Measurements from ENCODE around the gene ISG15. TPM values are rescaled to one million over a fixed set of nuclear protein-coding genes. Genes with fewer than 3 reads are reported as not detected.

The ISG15 gene
- total RNA-seq, 2 experiments from 2014 or later: 385 to 413 TPM

- H3K36me3 Mint-ChIP-seq (ENCODE audit: low read depth): no peaks in the 10 kb centered on the region
- ChIA-PET CTCF (interaction anchor here (3.6 kb wide), 1 partner anchor 15 kb away, joined by 14 read pairs; no protein-coding TSS in a partner anchor), POLR2A (no interaction called here)
- no peak overlapping the region for H3K4me3 Mint-ChIP-seq
- peaks cover 37% of the 10 kb centered on the region for H3K27me3 Mint-ChIP-seq (ENCODE audit: low read depth)
- DNase-seq: no peak
- no peaks in the 10 kb centered on the region for H3K9me3 Mint-ChIP-seq (ENCODE audit: insufficient read depth)
- no peak for ATAC-seq
- peaks cover 21% of the 10 kb centered on the region for H3K4me1 Mint-ChIP-seq (ENCODE audit: low read depth)
- no peak overlapping the region for H3K27ac Mint-ChIP-seq
Observed at GRCh38 chr1:998745-998994, 14.6 kb upstream of the ISG15 start.

- DNase-seq (no peak), ATAC-seq (peak; percentile 16)
- POLR2A ChIA-PET: no interaction called here
- CTCF ChIA-PET: interaction anchor here (1.1 to 3.6 kb wide), 3 partner anchors 15 to 64 kb away, joined by 3 to 14 read pairs (median 4); partner anchors contain the start of gene ISG15
- H3K4me1 Mint-ChIP-seq (ENCODE audit: low read depth): peaks cover 22% of the 10 kb centered on the region
- peak overlapping the region; percentile 42 for H3K4me3 Mint-ChIP-seq
- no peaks in the 10 kb centered on the region for H3K36me3 Mint-ChIP-seq (ENCODE audit: low read depth)
- H3K27me3 Mint-ChIP-seq (ENCODE audit: low read depth): peaks cover 37% of the 10 kb centered on the region
- H3K9me3 Mint-ChIP-seq (ENCODE audit: insufficient read depth): no peaks in the 10 kb centered on the region
- no peak overlapping the region for H3K27ac Mint-ChIP-seq
Observed at GRCh38 chr1:998995-999724, 14.1 kb upstream of the ISG15 start.

- ChIA-PET POLR2A (no interaction called here), CTCF (interaction anchor here (1.1 to 3.6 kb wide), 3 partner anchors 14 to 63 kb away, joined by 3 to 14 read pairs (median 4); partner anchors contain the start of gene ISG15)
- peak; percentile 36 for ATAC-seq
- Mint-ChIP-seq H3K4me1 (ENCODE audit: low read depth) (peaks cover 29% of the 10 kb centered on the region), H3K27me3 (ENCODE audit: low read depth) (peaks cover 36% of the 10 kb centered on the region), H3K27ac (peak within 1 kb of the TSS; percentile 74), H3K4me3 (peak within 1 kb of the TSS; percentile 65), H3K9me3 (ENCODE audit: insufficient read depth) (no peaks in the 10 kb centered on the region), H3K36me3 (ENCODE audit: low read depth) (no peaks in the 10 kb centered on the region)
- peak; percentile 60 for DNase-seq
Observed at GRCh38 chr1:999725-1000356, 13.5 kb upstream of the ISG15 start, which contains the start of gene HES4. Gene HES4, minus strand, starts transcription at chr1:1000097. Its CDS starts 124 bp downstream, at chr1:999973.

- DNase-seq: peak; percentile 76
- ATAC-seq: peak; percentile 17
- Mint-ChIP-seq H3K4me3 (peak overlapping the region; percentile 65), H3K27me3 (ENCODE audit: low read depth) (peaks cover 35% of the 10 kb centered on the region), H3K36me3 (ENCODE audit: low read depth) (no peaks in the 10 kb centered on the region), H3K4me1 (ENCODE audit: low read depth) (peaks cover 36% of the 10 kb centered on the region), H3K9me3 (ENCODE audit: insufficient read depth) (no peaks in the 10 kb centered on the region), H3K27ac (peak overlapping the region; percentile 74)
- ChIA-PET POLR2A (interaction anchor here (4.7 kb wide), 1 partner anchor 14 kb away, joined by 29 read pairs; the partner anchor contains the start of gene ISG15), CTCF (interaction anchor here (0.7 to 3.6 kb wide), 6 partner anchors 8 to 305 kb away, joined by 3 to 31 read pairs (median 10); partner anchors contain the start of genes ISG15 and PLEKHN1)
Observed at GRCh38 chr1:1000357-1001056, 12.8 kb upstream of the ISG15 start.

- CTCF ChIA-PET: interaction anchor here (0.7 to 3.6 kb wide), 9 partner anchors 9 to 304 kb away, joined by 3 to 31 read pairs (median 4); partner anchors contain the start of genes ISG15 and PLEKHN1
- POLR2A ChIA-PET: interaction anchor here (4.7 kb wide), 1 partner anchor 13 kb away, joined by 29 read pairs; the partner anchor contains the start of gene ISG15
- Mint-ChIP-seq H3K27me3 (ENCODE audit: low read depth) (peaks cover 30% of the 10 kb centered on the region), H3K27ac (no peak overlapping the region), H3K36me3 (ENCODE audit: low read depth) (no peaks in the 10 kb centered on the region), H3K4me3 (peak overlapping the region; percentile 65), H3K9me3 (ENCODE audit: insufficient read depth) (no peaks in the 10 kb centered on the region), H3K4me1 (ENCODE audit: low read depth) (peaks cover 34% of the 10 kb centered on the region)
- ATAC-seq (no peak), DNase-seq (no peak)
Observed at GRCh38 chr1:1001057-1001783, 12.1 kb upstream of the ISG15 start.

- Mint-ChIP-seq H3K9me3 (ENCODE audit: insufficient read depth) (no peaks in the 10 kb centered on the region), H3K4me3 (no peak overlapping the region), H3K27ac (no peak overlapping the region), H3K36me3 (ENCODE audit: low read depth) (no peaks in the 10 kb centered on the region), H3K4me1 (ENCODE audit: low read depth) (peaks cover 29% of the 10 kb centered on the region), H3K27me3 (ENCODE audit: low read depth) (peaks cover 26% of the 10 kb centered on the region)
- ChIA-PET POLR2A (interaction anchor here (1.1 to 4.7 kb wide), 2 partner anchors 10 to 15 kb away, joined by 4 to 29 read pairs; partner anchors contain the start of gene ISG15), CTCF (interaction anchor here (1.4 to 3.6 kb wide), 3 partner anchors 10 to 36 kb away, joined by 4 to 31 read pairs (median 10); partner anchors contain the start of gene ISG15)
- ATAC-seq: no peak
- DNase-seq: no peak
Observed at GRCh38 chr1:1003618-1004419, 9.5 kb upstream of the ISG15 start.

- ATAC-seq (no peak), DNase-seq (no peak)
- H3K4me3 Mint-ChIP-seq: peak overlapping the region; percentile 63
- H3K4me1 Mint-ChIP-seq (ENCODE audit: low read depth): peaks cover 31% of the 10 kb centered on the region
- H3K27ac Mint-ChIP-seq: peak overlapping the region; percentile 53
- H3K27me3 Mint-ChIP-seq (ENCODE audit: low read depth): peaks cover 28% of the 10 kb centered on the region
- ChIA-PET CTCF (interaction anchor here (1.4 to 3.6 kb wide), 2 partner anchors 9 to 21 kb away, joined by 4 to 31 read pairs; partner anchors contain the start of gene ISG15), POLR2A (interaction anchor here (1.1 to 4.7 kb wide), 3 partner anchors 10 to 60 kb away, joined by 4 to 29 read pairs (median 4); partner anchors contain the start of gene ISG15)
- H3K36me3 Mint-ChIP-seq (ENCODE audit: low read depth): no peaks in the 10 kb centered on the region
- H3K9me3 Mint-ChIP-seq (ENCODE audit: insufficient read depth): no peaks in the 10 kb centered on the region
Observed at GRCh38 chr1:1004420-1004779, 8.9 kb upstream of the ISG15 start.

GRCh38 chr1:1004780-1005697, 8.3 kb upstream of the ISG15 start:
- peak; percentile 29 for ATAC-seq
- Mint-ChIP-seq H3K9me3 (ENCODE audit: insufficient read depth) (no peaks in the 10 kb centered on the region), H3K27ac (peak overlapping the region; percentile 53), H3K4me3 (peak overlapping the region; percentile 63), H3K4me1 (ENCODE audit: low read depth) (peaks cover 29% of the 10 kb centered on the region), H3K36me3 (ENCODE audit: low read depth) (no peaks in the 10 kb centered on the region), H3K27me3 (ENCODE audit: low read depth) (peaks cover 28% of the 10 kb centered on the region)
- ChIA-PET CTCF (interaction anchor here (1.2 to 1.4 kb wide), 2 partner anchors 22 to 59 kb away, joined by 3 to 4 read pairs; no protein-coding TSS in a partner anchor), POLR2A (interaction anchor here (1.1 to 4.7 kb wide), 3 partner anchors 9 to 59 kb away, joined by 4 to 29 read pairs (median 4); partner anchors contain the start of gene ISG15)
- DNase-seq: peak; percentile 69

GRCh38 chr1:1005774-1006304, 7.5 kb upstream of the ISG15 start:
- Mint-ChIP-seq H3K27ac (no peak overlapping the region), H3K36me3 (ENCODE audit: low read depth) (no peaks in the 10 kb centered on the region), H3K9me3 (ENCODE audit: insufficient read depth) (no peaks in the 10 kb centered on the region), H3K4me3 (no peak overlapping the region), H3K4me1 (ENCODE audit: low read depth) (peaks cover 25% of the 10 kb centered on the region), H3K27me3 (ENCODE audit: low read depth) (peaks cover 24% of the 10 kb centered on the region)
- ATAC-seq (no peak), DNase-seq (no peak)
- CTCF ChIA-PET: interaction anchor here (1.2 kb wide), 1 partner anchor 58 kb away, joined by 3 read pairs; no protein-coding TSS in a partner anchor
- POLR2A ChIA-PET: no interaction called here
